HG02798 (cell line): ENCODE data around the gene RNU4-1.
"Not testable (repeated sequence)": the region's sequence is repeated elsewhere in the genome, so short reads cannot be mapped to it uniquely, and the experiment has no call there.

Source experiments
- ATAC-seq: cut with Tn5 transposase; IDR thresholded peaks from one replicate; pipeline ENCODE4 v1.9.1; 2021; ENCODE audit warnings: mild to moderate bottlenecking; ENCODE audit not compliant: unreplicated experiment, poor library complexity

RNU4-1 gene

DNA sequence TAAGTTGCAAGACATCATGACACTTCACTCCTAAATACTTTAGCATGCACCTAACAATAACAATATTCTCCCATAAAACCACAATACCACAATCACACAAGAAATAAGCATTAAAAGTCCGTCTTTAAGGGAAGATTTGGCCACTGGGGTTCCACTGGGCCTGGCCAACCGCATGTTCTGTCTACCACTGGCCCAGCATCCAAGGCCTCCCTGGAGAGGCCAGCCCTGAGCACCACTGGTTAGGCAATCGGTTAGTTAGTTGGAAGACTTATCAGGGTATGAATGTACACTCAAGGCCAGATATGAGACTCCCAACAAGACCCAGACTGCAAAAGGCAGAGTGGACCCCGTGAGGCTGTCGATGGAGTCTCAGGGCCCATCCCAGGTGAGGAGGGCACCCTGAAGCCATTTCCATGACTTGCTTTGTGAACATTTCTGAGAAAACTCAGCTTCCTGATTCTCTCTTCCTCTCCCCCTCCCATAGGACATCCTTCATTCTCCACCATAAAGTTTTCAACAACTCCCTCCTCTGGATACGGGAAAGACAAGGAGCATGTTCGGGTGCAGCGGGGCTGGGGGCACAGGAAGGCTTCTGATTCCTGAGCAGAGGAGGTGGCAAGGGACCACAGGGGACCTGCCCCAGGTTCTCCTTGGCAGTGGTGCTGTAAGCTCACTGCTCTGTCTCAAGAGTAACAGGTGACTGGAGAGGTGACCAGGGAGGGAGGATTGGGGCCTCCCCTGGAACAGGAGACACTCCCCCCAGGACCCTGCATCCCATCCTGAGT is 33.4 kb downstream of the RNU4-1 start:
- ATAC-seq, result no peak

DNA sequence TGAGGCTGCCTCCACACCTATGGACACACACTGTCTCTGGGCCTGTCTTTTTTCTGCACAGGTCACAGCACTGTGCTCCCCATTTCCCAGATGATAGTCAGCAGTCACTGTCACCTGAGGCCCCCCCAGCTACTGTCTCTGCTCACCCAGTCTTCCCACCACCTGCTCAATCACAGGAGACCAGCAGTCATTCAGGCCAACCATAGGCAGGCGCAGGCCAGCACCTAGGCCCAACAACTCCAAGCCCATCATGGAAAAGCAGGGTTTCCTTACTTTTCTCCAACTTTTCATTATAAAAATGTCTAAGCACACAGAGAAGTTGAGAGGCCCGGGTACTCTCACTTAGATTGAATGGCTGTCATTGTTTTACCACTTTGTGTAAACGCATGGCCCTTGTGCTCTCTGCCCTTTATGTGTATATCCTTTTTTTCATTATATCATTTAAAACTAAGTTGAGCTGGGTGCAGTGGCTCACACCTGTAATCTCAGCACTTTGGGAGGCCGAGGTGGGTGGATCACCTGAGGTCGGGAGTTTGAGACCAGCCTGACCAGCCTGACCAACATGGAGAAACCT is 34.6 kb downstream of the RNU4-1 start:
- ATAC-seq, result no peak

DNA sequence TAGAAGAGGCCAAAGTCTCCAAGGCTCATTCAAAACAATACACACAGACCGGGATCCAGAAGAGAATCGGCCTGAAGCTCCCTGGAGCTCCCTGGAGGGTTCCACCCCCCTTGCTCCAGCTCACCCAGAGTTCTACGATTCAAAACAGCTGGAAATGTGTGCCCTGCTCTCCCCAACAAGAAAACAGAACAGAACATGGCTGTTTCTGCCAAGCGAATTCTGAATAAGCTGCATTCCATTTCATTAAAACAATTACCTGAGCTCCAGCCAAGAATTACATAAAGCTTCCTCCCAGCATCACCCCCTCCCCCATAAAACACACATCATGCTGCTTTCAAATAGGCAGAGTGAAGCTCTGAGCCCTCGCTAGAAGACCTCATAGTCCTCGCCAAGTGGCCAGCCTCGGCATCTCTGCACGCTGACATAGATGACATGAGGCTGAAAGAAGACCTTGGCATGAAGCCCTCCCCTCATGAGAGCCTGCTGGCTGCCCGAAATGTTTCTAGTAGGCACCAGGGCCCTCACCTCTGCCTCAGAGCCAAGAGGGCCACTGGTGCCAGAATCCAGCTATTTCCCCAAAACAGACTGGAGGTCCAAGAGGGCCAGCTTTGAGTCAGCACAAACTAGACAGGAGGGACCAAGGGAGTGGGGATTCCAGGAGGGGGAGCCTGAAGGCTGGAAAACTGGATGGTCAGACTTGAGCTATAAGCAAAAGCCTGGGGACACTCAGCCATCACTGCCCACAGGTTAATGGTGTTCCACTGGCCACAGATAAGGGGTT is 35.8 kb downstream of the RNU4-1 start:
- no peak for ATAC-seq

DNA sequence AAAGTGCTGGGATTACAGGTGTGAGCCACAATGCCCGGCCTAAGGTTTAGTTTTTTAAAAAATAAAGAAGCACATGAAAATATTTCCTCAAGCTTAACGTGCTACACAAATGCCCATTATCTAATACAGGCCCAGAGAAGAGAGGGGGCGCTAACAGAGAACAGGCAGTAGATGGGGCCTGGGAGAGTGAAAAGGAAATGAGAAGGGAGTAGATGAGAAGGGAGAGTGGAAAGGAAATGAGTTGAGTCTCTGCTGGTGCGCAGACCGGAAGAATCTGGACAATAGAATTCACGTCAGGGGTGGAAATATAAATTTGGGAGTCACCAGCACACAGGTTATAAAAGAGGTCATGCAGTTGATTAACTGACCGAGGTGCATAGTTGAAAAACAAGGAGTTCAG is 38.2 kb downstream of the RNU4-1 start:
- ATAC-seq, result no peak

DNA sequence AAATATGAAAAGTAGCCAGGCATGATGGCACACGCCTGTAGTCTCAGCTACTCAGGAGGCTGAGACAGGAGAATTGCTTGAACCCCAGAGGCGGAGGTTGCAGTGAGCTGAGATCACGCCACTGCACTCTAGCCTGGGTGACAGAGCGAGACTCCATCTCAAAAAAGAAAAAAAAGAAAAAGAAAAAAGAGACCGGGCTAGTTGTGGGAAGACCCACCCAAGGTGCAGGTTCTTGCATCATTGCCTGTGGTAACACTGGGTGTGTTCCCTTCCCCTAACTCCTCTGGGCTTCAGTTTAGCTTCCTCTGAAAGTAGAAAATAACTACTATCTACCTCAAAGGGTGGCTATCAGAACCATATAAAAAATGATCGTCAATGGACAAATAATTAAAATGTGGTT is 39.7 kb downstream of the RNU4-1 start:
- not testable (repeated sequence) for ATAC-seq

DNA sequence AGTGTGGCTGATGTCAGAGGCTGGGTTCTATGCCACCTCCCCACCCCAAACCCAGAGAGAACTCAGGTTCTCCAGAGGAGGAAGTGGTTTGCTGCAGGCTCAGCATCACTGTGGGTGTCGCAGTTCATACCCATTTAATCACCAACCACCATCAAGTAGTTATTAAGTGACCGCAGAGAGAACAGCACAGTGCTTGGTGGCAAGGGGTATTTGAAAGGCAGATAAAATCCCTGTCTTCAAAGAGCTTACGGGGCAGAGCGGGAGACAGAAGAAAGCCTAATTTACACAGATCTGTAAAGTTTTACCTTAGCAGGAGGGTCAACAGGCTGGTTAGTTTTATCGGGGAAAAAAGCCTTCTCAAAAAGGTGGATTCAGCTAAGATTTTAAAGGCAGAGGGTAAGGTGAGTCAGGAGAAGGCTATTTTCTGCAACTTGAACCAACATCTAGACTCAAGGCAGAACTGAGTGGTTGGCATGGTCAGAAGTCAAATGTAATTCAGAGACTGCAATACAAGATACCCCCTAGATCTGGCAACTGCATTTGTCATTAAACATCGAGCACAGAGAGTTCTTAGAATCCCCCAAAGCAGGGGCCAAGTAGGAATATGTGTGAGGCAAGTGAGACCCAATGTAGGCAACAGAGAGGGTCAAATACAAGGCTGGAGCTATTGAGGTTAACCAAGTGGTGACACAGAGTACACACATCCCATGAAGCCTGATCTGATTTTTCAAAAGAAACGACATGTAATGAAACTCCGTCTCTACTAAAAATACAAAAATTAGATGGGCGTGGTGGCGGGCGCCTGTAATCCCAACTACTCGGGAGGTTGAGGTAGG is 40.7 kb downstream of the RNU4-1 start:
- ATAC-seq, result no peak

DNA sequence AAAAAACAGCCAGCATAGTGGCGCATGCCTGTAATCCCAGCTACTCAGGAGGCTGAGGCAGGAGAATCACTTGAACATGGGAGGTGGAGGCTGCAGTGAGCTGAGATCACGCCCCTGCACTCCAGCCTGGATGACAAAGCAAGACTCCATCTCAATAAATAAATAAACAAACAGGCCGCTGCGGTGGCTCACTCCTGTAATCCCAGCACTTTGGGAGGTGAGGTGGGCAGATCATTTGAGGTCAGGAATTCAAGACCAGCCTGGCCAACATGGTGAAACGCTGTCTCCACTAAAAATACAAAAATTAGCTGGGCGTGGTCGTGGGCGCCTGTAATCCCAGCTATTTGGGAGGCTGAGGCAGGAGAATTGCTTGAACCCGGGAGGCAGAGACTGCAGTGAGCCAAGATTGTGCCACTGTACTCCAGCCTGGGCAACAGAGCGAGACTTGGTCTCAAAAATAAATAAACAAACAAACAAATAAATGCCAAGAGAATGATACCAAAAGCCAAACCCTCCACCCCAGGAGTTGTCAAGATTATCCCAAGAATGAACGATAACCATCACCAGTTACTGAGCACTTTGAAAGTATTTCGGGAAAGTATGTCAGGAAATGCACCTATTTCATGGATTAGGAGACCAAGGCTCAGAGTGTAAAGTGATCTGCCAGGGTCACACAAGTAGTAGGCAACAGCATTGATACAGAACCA is 41.5 kb downstream of the RNU4-1 start:
- ATAC-seq, result not testable (repeated sequence)

DNA sequence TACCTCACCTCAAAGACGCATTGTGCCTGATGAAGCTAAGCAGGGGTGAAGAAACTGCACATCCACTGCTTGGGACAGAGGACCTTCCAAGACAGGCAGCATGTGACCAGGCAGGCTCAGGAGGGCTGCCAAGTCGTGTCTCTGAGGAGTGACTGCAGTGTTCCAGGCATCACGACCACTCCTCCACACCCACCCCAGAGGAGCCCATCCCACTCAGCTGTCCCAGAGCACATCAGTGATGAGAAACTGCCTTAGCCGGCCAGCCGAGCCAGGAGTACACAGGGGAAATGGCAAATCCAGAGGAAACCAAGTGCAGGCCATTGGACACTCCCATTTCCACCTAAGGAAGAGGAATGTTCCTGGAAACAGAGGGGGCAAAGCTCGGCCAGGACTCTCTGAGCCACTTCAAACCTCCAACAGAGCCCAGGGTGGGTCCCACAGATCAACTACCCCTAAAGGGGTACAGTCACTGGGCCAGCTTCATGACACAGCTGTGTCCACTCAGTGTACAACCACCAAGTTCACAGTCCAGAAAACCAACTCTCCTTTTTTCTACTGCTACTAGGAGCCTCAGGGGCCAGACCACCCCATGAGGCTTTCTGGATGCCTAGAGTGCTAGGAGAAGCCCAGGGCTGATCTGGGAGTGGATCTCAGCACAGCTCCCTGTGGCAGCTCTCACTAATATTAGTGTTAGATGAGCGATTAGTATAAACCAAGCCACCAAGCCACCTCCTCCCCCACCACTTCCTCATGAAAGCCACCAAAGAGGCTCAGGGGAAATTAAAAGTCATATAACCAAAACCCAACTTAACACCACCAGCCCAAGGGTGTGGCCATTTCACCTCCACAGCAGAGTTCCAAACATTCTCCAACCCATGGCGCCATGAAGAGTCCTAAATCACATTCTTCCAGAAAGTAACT is 42.9 kb downstream of the RNU4-1 start:
- ATAC-seq, result no peak

DNA sequence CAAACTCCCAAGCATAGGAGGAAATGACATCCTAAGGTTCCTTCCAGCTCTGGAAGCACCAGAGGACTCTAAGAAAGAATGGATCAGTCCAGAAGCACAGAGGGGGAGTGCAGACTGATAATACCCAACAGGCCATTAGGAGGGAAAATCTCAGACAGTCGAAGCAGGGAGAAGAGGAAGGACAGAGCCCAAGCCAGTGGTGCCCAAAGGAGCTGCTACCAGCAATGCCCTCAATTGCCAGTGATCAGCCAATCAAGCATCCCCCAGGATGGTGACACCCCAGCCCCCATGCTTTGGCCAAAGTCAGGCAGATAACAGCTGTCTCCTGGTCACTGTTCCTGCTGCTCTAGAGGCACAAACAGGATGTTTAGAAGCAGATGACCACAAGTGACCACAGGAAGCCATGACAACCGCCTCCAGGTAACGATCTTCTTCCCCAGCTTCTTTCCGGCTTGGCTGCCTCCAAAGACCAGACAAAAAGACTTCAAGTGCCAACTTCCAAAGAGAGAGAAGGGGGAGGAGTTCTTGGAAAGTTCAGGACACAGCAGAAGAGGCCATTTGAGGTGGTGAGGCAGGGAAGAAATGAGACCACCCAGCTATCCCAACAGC is 43.7 kb downstream of the RNU4-1 start:
- no peak for ATAC-seq

DNA sequence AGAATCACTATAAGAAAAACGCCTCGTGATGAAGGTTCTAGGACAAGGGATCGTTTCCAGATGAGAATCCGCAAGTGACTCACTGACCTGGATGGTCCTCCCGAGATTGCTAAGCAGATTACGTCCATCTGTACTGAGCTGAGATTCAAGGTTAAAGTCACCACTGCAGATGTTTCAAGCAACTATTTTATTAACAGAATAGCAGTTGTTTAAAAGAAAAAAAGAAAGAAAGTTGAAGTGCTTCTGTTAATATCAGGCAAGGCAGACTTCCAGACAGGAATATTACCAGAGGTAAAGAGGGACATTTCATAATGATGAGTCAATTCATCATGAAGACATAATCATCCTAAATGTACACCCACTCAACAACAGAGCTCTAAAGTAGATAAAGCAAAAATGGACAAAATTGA is 45.4 kb downstream of the RNU4-1 start:
- ATAC-seq, result no peak

DNA sequence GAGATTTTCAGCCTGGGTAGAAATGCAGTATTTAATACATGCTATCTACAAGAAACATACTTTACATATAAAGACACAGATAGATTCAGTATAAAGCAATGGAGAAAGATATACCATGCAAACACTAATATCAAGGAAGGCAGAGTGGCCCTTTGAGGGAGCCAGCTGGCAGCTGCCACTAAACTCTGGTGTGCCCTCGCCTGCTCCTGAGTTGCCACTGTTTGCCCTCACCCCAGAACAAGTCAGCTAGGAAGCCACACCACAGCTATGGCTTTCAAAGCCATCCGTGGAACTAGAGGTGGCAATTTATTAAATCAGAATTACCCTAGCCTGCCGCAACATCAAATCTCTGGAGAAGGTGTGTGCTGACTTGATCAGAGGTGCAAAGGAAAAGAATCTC is 45.9 kb downstream of the RNU4-1 start:
- no peak for ATAC-seq

DNA sequence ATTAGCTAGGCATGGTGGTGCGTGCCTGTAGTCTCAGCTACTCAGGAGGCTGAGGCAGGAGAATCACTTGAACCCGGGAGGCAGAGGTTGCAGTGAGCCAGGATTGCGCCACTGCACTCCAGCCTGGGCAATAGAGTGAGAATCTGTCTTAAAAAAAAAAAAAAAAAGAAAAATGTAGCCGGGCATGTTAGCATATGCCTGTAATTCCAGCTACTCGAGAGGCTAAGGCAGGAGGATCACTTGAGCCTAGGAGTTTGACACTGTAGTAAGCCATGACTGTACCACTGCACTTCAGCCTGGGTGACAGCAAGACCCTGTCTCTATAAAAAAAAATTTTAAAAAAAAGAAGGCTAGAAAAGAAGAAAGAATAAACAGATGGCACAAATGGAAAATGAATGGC is 46.3 kb downstream of the RNU4-1 start:
- ATAC-seq, result not testable (repeated sequence)
